D341Med (cell line): ENCODE measurements around the gene LDLRAD3.

Source experiments
- DNase-seq: peaks from one replicate; pipeline ENCODE4 v3.0.0; 2012; ENCODE audit warnings: low spot score

The LDLRAD3 gene

DNA sequence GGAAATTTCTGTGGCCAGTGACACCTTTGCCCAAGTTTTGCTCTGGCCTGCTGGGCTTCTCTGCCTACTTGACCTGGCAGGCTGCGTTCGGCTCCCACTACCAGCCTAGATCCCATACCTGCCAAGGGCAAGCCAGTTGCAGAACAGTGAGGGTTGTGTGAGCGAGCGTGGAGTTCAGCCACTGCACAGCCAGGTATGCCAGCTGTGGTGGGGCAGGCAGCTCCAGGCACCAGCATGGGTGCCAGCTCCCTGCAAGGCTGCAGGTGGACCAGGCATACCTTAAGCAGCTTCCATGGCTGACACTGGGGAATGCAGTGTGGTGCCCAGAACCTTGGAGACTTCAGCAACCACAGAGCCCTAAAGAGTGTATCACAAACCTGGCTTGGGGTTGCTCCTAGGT, 133.5 kb downstream of the LDLRAD3 start:
- no peak for DNase-seq

DNA sequence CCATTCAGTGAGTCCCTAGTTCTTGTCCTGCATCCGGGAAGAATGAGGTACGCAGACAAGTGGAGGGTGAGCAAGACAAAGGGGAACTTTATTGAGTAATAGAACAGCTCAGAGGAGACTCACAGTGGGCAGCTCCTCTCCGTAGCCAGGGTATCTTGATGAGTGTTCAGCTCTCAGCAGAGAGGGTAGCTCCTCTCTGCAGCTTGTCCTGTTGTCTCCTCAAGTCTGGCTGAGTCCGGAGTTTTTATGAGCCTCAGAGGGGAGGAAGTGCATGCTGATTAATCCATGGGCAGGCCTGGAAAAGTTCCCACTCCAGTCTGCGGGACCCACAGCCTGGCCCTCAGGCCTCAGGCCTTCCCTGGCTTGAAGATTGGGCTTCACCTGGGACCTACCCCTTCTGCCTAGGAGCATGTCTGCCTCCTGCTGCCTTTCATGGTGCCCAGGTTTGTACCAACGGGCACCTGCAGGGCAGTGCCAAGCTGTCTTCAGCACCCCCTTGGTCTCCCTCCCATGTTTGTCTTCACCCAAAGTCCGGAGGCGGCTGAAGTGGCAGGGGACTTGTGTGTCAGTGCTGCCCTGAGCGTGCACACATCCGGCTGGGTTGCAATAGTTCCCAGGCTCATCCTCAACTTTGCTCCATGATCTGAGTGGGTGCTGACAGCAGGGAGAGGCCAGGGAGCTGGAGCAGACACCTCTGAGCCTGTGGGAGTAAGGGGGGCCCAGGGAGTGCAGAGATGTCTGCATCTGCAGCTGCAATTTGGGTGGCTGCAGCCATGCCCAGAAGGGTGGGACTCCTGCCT, 134.2 kb downstream of the LDLRAD3 start:
- DNase-seq, result no peak

DNA sequence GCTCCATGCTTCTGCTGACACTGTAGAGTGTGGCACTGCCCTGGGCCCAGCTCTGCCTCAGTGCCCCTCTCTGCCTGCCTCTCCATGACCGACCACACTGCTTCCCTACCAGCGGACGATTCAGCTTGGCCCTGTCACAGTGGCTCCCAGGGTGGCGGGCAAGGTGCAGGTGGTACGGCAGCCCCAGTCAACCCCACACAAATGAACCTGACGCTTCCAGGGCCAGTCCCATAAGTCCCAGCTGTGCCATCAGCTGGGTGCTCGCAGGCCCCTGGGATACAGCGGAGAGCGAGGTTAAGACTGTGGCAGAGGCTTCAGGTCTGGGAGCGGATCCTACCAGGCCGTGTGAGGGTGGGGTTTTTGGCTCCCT, 134.8 kb downstream of the LDLRAD3 start:
- DNase-seq, result no peak

DNA sequence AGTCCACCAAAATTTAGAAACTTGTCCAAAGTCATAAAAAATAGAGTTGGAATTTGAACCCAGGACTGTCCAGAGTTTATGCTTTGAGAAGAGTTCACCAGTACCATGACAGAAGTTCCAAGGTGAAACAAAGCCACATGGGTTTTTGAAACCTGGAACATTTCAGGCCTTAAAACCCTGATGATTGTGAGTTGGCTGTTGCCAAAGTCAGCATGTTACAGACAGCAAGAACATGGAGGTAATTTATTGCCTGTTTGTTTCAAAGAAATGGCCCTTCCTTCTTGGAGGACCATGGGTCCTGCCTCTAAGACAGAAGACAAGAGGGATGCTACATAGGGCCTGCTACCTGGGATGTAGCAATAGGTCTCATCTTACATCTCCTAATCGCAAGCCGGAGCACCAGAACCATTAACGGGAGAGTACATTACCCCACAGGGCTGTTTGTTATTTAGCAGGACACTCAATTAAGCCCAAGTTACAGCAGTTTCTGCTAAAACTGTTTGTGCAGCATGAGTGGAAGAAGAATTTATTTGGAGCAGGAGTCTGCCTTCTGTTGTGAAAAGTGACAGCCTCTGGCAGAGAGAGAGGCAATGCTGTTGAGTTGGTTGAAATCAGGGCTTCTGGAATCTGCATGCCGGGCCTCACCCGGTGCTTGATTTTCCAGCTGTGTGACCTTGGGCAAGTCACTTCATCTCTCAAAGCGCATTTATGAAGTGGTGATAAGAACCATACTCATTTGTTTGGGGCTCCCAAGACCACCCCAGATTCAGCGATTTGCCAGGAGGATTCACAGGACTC, 136.2 kb downstream of the LDLRAD3 start:
- no peak for DNase-seq

DNA sequence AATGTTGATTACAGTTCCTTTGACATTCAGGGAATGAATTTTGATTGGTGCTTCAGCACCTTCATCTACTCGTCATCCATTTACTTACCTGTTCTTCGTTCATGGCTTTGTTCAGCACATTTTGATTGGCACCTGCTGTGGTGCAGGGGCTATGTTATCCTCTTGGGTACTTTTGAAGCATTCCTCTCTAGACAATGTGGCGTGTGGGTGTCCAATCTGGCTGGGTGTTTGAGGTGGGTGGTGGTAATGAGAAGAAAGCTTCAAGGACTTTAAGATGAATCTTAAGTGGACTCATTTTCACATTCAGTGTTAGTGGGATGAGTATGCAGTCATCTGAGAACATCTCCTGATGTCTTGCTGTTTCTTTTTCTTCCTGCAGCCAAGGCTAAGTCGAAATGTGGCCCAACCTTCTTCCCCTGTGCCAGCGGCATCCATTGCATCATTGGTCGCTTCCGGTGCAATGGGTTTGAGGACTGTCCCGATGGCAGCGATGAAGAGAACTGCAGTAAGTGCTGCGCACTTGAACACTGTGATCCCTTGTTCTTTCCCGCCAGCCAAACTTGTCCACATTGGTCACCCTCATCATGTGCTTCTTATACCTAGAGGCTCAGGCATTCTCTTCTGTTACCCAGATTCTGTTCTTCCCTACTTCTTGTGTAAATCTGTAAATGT, 137.5 kb downstream of the LDLRAD3 start:
- DNase-seq, result no peak

DNA sequence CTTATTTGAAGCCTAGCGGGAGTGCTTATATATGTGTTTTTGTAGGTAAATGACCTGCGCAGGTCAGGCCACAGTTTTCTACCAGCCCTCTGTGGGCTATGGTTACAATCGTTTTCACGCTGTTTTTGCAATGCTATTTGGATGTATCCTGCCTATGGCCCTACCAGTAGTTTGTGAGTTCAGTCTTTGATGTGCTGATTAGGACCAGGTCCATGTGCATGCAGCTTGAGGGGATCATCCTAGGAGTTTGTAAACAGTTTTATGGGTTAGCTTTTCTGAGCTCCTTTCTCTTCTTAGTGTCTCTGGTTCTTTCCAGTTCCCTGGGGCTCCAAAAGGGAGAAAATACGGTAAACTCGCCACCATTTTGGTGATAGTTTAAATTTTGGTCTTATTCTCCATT, 142.5 kb downstream of the LDLRAD3 start:
- no peak for DNase-seq

DNA sequence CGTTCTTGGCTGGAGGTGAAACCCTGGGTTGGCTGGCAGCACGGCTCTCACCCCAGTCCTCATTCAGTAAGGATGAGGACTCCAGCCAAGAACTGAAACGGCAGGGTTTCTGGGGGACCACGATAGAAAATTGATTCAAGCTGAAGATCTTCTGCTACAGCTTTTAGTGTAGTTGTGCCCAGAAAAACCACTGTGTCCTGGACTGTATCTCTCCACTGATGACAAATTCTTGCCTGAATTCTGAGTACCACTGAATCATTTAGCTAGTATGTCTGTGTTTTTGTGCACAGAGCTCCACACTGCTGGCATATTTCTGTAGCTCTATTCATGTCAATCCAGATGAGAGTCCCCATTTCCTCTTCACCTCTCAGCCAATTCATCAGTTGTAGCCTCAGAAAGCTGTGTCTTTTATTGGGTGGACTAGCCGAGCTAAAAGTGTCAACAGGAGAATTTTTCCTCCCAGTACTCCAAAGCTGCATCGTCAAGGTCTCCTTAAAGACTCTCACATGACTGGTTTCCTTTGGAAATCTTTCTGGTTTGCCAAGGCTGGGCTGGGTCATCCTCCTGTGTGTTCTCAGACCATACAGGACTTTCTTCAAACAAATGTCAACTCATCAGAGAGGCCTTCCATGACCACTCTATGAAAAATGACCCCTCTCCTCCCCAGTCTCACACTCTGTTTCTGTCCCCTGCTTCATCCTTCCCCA, 144.6 kb downstream of the LDLRAD3 start:
- DNase-seq, result no peak

DNA sequence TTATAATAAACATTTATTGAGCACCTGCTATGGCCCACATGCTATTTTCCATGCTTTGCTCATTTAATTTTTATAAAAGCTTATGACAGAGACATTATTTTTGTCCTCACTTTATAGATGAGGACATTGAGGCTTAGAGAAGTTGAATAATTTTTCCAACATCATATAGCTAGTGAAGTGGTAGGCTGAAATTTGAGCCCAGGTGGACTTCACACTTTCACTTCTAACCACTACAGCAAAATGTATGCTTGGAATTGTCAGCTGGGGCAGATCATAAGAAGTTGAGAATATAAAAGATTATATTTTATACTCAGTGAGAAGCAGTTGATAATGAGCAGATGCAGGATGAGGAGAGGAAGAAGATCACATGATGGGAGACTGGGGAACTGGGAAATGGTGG, 146.1 kb downstream of the LDLRAD3 start:
- no peak for DNase-seq

DNA sequence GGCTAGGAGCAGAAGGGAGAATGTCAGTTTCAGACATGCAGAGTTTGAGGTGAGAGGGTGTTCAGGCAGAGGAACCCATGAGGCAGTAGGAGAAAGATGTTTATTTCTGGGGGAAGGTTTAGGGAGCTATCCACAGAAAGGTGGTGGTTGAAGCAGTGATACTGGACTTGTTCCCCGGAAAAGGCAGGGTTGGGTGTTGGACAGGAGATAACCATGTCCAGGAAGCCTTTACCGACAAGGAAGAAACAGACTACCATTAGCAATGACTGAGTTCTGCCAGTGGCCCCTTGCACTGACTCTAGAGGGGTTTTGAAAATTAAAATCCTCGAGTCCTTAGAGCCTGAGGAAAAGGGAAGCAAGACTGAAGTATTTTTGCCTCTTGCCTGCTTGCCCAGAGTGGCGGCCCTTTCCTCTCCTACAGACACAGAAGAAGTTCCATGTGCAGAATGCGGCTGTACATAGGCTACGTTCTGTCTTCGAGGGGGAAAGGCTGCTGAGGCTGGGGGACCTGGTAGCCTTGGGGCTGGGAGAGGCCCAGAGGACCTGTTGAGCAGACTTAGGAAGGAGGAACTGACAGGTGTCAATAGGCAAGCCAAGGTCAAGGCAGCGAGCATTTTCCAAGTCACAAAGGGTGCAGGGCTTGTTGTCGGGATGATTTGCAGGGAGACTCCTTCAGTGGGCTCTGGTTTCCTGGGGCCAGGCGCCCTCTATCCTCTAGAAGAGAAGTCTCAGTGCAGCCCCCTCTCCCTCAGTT, 146.7 kb downstream of the LDLRAD3 start:
- DNase-seq, result no peak

DNA sequence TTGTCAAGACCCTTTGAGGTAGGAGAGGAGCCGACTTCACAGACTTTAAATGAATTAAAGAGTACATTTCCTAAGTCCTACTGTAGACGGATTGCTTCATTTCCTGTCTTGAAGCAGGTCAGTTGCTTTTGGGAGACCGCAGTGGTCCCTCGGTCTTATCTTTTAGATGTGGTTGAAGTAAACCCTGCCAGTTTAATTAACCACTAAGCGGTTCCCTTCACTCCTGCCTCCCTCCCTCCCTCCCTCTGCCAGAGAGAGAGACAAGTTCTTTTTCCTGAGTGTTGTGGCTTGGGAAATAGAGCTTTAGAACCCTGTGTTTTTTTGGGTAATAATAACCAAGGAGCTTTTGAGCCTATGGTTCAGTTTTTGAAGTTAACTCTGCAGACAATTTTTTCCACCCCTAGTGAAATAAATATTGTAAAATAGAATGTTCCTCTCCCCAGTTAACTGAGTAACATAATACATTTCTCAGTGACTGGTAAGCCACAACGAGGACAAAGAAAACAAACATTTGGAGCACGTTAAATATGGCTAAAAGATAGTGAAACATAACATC, 147.5 kb downstream of the LDLRAD3 start:
- DNase-seq, result no peak

DNA sequence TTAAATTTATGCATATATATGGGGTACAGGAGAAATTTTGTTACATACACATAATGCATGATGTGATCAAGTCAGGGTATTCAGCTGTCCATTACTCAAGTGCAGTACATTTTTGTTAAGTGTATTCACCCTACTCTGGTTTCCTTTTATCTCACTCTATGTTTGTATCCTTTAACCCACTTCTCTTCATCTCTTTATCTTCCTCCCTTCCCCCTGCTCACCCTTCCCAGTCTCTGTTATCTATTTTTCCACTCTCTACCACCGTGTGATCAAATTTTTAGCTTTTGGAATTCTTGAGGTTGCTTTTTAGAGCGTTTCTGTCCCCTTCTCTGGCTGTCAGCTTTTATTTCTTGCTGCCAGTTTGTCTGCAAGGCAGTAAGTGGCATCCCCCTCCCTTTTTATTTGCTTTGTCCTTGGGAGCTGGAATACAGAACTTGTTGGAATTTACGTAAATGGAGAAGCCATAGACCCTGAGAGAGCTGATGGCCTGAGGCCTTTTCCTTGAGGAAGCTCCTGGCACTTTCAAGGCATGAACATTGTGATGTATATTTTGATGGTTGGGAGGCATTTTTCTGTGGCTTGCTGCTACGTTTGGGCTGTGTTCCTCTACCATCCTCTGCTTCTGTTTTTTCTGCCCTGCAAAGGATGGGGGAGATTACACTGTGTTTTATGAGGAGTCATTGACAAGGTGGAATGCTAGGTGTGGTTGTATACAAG, 148.6 kb downstream of the LDLRAD3 start:
- DNase-seq, result no peak

DNA sequence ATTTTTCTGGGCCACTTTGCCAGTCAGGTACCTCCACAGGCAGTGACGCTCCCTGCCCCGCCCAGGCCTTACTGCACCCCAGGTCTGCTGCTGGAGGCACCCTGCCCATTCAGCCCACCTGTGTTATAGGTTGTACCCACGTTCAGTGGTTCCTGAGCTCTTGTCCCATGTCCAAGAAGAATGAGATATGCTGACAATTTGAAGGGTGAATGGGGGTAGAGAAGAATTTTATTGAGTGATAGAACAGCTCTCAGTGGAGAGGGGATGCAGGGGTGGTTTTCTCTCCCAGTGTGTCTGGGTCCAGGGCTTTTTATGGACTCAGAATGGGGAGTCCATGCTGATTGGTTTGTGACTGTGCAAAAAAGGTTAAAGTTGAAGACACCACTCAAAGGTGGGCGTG, 149.7 kb downstream of the LDLRAD3 start:
- no peak for DNase-seq

DNA sequence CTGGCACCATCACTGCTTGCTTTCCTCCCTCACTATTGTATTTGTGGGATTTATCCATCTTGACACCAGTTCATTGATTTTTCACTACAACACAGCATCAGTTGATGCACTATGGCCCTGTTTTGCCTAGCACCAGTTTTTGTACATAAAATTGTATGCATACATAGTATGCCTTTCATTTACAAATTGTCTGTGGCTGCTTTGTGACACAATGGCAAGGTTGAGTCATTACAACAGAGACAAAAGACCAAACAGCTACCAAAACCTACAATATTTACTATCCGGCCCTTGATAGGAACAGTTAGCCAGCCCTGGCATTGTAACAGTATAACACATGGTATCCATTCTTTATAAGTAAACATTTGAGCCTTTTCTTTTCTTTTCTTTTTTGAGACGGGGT, 150.3 kb downstream of the LDLRAD3 start:
- DNase-seq, result no peak

DNA sequence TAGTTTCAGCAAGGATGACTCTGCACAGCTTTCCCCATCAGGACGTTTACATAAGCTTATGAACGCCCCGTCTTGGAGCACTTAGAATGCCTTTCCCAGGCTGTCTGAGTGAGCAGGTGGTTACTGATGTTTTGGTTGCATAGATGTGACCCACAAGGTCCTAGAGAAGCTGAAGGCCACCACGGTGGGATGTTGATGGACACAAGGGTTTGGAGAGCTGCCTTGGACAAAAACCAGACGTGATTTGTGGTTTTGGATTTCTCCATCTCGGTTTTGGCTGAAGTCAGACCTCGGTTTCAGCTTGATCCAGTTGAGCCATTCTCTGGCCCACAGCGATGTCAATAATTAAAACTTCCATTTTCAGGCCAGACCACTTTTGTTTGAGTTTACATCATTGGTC, 151.9 kb downstream of the LDLRAD3 start:
- no peak for DNase-seq

DNA sequence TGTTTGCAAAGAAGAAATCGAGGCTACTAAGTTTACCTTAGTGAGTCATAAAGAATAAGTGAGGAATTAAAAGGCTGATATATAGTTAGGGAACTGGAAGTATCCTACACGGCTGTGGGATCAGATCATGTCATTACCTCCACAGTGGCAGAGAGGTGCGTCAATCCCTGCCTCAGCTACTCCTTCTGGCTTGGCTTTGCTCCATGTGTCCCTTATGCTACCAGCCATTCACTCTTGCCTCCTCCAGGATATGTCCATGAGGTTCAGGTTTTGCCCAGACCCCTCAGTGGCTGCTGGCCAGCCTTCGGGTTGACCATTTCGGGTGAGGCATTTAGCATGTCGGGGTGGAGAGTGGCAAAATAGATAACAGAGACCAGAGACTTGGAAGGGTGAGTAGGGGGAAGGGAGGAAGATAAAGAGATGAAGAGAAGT, 153.4 kb downstream of the LDLRAD3 start:
- no peak for DNase-seq

DNA sequence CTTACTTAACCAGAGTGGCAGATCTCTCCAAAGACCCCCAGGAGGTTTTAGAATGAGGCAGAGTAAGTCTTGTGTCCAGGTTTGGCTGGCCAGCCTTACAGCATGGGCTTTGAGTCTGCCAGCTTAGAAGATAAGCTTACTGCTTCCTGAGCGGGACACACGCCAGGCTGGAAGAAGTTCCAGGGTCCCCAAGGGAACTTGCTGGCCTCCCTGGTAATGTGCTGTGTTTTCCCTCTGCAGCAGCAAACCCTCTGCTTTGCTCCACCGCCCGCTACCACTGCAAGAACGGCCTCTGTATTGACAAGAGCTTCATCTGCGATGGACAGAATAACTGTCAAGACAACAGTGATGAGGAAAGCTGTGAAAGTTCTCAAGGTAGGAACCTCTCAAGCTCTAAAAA, 154.2 kb downstream of the LDLRAD3 start:
- peak; percentile 67 for DNase-seq

DNA sequence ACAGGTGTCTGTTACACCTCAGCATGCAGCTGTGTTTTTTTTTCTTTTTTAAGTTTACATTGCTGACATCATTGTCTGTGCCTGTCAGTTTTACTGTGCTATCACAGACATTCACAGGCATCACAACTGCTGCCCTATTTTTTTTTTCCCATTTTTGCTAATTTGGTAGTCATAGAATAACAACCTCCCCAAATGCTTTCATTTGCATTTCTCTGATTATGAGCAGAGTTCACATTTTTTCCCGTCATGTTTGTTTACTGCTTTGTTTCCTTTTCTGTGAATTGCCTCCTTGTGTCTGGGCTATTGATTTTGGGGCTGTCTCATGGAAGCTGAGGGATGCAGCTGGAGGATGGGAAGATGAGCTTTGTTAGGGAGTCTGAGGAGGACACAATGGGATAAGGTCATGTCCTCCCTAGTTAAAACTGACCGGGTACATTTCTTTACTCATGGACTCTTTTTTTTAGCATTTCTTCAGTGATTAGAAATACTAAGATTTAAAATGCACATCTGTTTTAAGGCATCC, 155.1 kb downstream of the LDLRAD3 start:
- DNase-seq, result no peak

DNA sequence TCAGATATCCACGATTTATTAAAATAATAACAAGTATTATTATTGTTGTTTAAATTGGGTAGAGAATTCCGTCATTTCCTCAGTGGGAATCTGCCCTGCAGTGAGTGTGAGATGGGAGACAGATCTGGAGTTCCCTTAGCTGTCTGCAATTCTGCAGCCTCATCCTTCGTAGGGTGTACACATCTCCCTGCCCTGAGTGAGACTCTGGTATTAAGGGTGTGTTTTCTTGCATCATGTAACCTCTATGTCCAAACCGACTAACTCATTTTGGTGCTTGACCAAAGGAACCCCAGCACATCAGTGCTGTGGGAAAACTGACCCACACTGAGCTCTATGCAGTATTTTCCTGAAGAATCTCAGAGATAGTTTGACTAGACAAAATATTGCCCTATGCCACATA, 157.6 kb downstream of the LDLRAD3 start:
- DNase-seq, result no peak

DNA sequence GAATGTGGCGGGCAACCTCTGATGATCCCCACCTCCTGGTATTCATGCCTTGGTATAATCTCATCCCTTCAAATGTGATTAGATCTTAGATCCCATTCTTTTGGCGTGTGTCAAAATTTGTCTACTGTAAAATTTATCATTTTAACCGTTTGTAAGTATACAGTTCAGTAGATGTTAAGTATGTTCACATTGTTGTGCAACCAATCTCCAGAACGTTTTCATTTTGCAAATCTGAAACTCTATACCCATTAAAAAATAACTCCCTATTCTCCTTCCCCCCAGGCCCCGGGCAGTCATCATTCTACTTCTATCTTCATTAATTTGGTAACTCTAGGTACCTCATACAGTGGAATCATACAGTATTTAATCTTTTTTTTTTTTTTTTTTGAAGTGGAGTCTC, 159.0 kb downstream of the LDLRAD3 start:
- DNase-seq, result no peak

DNA sequence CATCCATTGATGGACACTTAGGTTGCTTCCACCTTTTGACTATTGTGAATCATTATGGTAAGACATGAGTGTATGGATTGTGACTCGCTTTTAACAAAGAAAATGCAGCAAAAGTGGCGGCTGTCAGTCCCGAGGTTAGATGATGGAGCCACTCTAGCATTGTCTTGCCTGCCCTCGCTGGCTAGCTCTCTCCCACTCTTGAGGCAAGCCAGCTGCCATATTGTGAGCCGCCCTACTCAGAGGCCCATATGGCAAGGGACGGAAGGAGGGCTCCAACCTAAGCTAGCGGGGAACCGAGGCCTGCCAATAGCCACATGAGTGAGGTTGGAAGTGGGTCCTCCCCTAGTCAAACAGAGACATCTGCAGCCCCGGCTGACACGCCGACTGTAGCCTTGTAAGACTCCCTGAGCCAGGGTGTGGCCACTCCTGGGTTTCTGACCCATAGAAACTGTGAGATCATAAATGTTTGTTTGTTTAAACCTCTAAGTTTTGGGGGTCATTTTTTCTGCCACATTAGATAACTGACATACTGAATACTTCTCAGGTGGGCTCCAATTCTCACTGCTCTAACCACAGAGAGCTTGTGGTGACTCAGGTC, 160.2 kb downstream of the LDLRAD3 start:
- no peak for DNase-seq
